Loucy (cell line): ENCODE data around the gene SCAF11.

Experiments
- H2AFZ ChIP-seq: fragments of 200-600 bp; sonication (generic); 2 replicates; pipeline ENCODE4 v1.6.0; 2016; ENCODE audit warnings: antibody characterized with exemption, mild to moderate bottlenecking, low read length, moderate library complexity
- H3F3A ChIP-seq: fragments of 200-600 bp; 2 replicates; pipeline ENCODE4 v1.6.0; 2016; ENCODE audit warnings: antibody characterized with exemption, low read depth, mild to moderate bottlenecking
- H3K27me3 ChIP-seq: fragments of 200-600 bp; sonication (generic); 2 replicates; pipeline ENCODE4 v1.6.1; 2014; ENCODE audit warnings: low read length, mild to moderate bottlenecking; ENCODE audit not compliant: insufficient read depth, poor library complexity, severe bottlenecking
- H3K36me3 ChIP-seq: fragments of 200-600 bp; sonication (generic); 2 replicates; pipeline ENCODE4 v1.6.1; 2016; ENCODE audit warnings: low read length; ENCODE audit not compliant: insufficient read depth
- H3K4me1 ChIP-seq: fragments of 200-600 bp; sonication (generic); 2 replicates; pipeline ENCODE4 v1.5.1; 2014; ENCODE audit warnings: low read length, mild to moderate bottlenecking; ENCODE audit not compliant: insufficient read depth, poor library complexity, severe bottlenecking
- H3K4me2 ChIP-seq: fragments of 200-600 bp; sonication (generic); 2 replicates; pipeline ENCODE4 v1.6.0; 2014; ENCODE audit warnings: antibody characterized with exemption, low read length, low read depth, mild to moderate bottlenecking; ENCODE audit not compliant: poor library complexity, severe bottlenecking
- H3K4me3 ChIP-seq: fragments of 200-600 bp; sonication (generic); 2 replicates; pipeline ENCODE4 v1.5.1; 2014; ENCODE audit warnings: low read length, mild to moderate bottlenecking, mixed read lengths; ENCODE audit not compliant: poor library complexity, severe bottlenecking
- H3K79me2 ChIP-seq: fragments of 200-600 bp; sonication (generic); 2 replicates; pipeline ENCODE4 v1.6.1; 2014; ENCODE audit warnings: low read length; ENCODE audit not compliant: insufficient read depth
- H3K9ac ChIP-seq: fragments of 200-600 bp; sonication (generic); 2 replicates; pipeline ENCODE4 v1.6.0; 2014; ENCODE audit warnings: mild to moderate bottlenecking, low read depth, low read length, moderate library complexity; ENCODE audit not compliant: poor library complexity, severe bottlenecking
- H3K9me2 ChIP-seq: fragments of 200-600 bp; sonication (generic); replicated peaks from 2 replicates; pipeline ENCODE4 v1.6.1; 2016; ENCODE audit warnings: low read depth, low read length, mixed read lengths
- H3K9me3 ChIP-seq: fragments of 200-600 bp; sonication (generic); 2 replicates; pipeline ENCODE4 v1.6.1; 2014; ENCODE audit warnings: mild to moderate bottlenecking, antibody characterized with exemption, low read length, low read depth; ENCODE audit not compliant: insufficient read depth
- H4K20me1 ChIP-seq: fragments of 200-600 bp; sonication (generic); 2 replicates; pipeline ENCODE4 v1.6.0; 2014; ENCODE audit warnings: antibody characterized with exemption, low read length, mild to moderate bottlenecking; ENCODE audit not compliant: insufficient read depth, poor library complexity, severe bottlenecking
- EZH2phosphoT487 ChIP-seq: fragments of 200-600 bp; IDR thresholded peaks from 2 replicates; pipeline ENCODE4 v1.6.1; 2018; ENCODE audit warnings: antibody characterized with exemption, mild to moderate bottlenecking, moderate library complexity, borderline replicate concordance
- TF ChIP-seq, protein P1 (sequence below): fragments of 200-600 bp; sonication (generic); conservative IDR thresholded peaks from 2 replicates; pipeline ENCODE4 v1.5.1; 2014; ENCODE audit warnings: mild to moderate bottlenecking, antibody characterized with exemption, low read length

SCAF11 gene

DNA sequence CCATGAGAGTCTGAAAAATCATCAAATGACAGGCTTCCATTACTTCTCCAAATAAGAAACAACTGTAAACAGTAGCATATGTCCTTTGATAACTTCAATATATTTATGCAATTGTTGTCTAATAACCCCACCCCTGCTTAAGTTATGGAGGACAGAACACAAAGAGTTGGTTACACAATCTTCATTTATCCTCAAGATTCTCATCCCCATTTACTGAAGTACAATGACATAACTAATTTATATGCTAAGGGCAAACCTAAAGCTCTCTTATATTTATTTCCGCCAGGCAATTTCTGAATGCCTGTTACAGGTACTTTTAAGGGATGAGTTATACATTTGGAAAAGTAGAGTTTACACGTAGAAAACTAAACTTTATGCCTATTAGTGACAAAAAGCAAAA lies 12.3 kb downstream of the SCAF11 start:
- H3K9me2 ChIP-seq = no peaks in the 10 kb centered on the region
- H3K4me2 ChIP-seq = peak overlapping the region; percentile 30
- no peaks in the 10 kb centered on the region for H3K27me3 ChIP-seq
- no peak overlapping the region for H3K9ac ChIP-seq
- no peaks in the 10 kb centered on the region; the same call in 1 of the 2 replicates for H3K9me3 ChIP-seq
- H2AFZ ChIP-seq = no peak overlapping the region
- H3K4me3 ChIP-seq = no peak overlapping the region
- H3K4me1 ChIP-seq = peaks cover 33% of the 10 kb centered on the region
- no peaks in the 10 kb centered on the region for H3F3A ChIP-seq
- peaks cover 100% of the 10 kb centered on the region for H3K79me2 ChIP-seq
- TF ChIP-seq, protein P1, sequence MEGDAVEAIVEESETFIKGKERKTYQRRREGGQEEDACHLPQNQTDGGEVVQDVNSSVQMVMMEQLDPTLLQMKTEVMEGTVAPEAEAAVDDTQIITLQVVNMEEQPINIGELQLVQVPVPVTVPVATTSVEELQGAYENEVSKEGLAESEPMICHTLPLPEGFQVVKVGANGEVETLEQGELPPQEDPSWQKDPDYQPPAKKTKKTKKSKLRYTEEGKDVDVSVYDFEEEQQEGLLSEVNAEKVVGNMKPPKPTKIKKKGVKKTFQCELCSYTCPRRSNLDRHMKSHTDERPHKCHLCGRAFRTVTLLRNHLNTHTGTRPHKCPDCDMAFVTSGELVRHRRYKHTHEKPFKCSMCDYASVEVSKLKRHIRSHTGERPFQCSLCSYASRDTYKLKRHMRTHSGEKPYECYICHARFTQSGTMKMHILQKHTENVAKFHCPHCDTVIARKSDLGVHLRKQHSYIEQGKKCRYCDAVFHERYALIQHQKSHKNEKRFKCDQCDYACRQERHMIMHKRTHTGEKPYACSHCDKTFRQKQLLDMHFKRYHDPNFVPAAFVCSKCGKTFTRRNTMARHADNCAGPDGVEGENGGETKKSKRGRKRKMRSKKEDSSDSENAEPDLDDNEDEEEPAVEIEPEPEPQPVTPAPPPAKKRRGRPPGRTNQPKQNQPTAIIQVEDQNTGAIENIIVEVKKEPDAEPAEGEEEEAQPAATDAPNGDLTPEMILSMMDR = no peak
- no peak for TF ChIP-seq EZH2phosphoT487
- H3K36me3 ChIP-seq = peaks cover 23% of the 10 kb centered on the region
- peaks cover 98% of the 10 kb centered on the region for H4K20me1 ChIP-seq

DNA sequence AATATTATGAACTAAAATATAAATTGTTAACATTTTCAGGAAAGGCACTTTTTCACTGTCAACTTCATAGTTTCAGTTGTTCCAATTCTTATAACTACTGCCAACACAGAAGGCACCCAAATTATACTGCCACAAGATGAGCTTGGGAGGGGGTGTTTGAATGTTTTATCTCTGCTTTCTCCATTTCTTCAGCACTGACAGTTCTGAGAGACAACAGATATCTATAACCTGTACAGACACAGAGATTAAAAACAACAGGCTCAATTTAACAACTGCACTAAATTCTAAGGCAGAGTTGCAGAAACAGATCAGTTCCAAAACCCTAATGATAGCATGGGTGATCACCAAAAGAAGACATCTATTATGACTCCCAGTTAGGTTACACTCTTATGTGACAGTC lies 12.8 kb downstream of the SCAF11 start:
- Histone ChIP-seq H3K9ac (no peak overlapping the region), H4K20me1 (peaks cover 95% of the 10 kb centered on the region), H2AFZ (no peak overlapping the region), H3K36me3 (peaks cover 23% of the 10 kb centered on the region), H3K4me2 (peak overlapping the region; percentile 30), H3K4me3 (no peak overlapping the region), H3K4me1 (peaks cover 30% of the 10 kb centered on the region), H3K79me2 (peaks cover 98% of the 10 kb centered on the region), H3K9me2 (no peaks in the 10 kb centered on the region), H3K9me3 (no peaks in the 10 kb centered on the region; the same call in 1 of the 2 replicates), H3K27me3 (no peaks in the 10 kb centered on the region), H3F3A (no peaks in the 10 kb centered on the region)
- TF ChIP-seq, protein P1 = no peak
- TF ChIP-seq EZH2phosphoT487 = no peak

DNA sequence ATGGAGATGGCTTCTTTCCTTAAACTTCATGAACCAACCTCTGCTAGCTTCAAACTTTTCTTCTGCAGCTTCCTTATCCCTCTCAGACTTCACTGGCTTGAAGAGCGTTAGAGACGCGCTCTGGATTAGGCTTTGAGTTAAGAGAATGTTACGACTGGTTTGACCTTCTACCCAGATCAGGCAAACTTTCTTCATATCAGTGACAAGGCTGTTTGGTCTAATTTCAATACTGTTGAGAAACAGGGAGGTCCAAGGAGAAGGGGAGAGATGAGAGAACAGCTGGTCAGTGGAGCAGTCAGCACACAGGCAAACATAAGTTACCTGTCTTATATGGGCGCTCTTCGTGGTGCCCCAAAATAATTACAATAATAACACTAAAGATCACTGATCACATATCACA lies 14.9 kb downstream of the SCAF11 start:
- H3K4me3 ChIP-seq = no peak overlapping the region
- no peaks in the 10 kb centered on the region; the same call in 1 of the 2 replicates for H3K9me3 ChIP-seq
- no peak overlapping the region for H2AFZ ChIP-seq
- H3K4me1 ChIP-seq = peaks cover 18% of the 10 kb centered on the region
- no peaks in the 10 kb centered on the region for H3K9me2 ChIP-seq
- no peaks in the 10 kb centered on the region for H3K27me3 ChIP-seq
- TF ChIP-seq, protein P1 = no peak
- no peak for TF ChIP-seq EZH2phosphoT487
- H4K20me1 ChIP-seq = peaks cover 93% of the 10 kb centered on the region
- no peaks in the 10 kb centered on the region for H3F3A ChIP-seq
- peaks cover 36% of the 10 kb centered on the region for H3K36me3 ChIP-seq
- H3K9ac ChIP-seq = no peak overlapping the region
- H3K4me2 ChIP-seq = no peak overlapping the region
- H3K79me2 ChIP-seq = peaks cover 98% of the 10 kb centered on the region
